Neural progenitor cell (in vitro differentiated cells): ENCODE data around the gene PLA2G5.

Experiments used
- CTCF ChIP-seq: fragments of 200-600 bp; sonication (generic); IDR thresholded peaks from 2 replicates; pipeline ENCODE4 v1.5.1; 2017; ENCODE audit warnings: antibody characterized with exemption, mild to moderate bottlenecking
- EZH2 ChIP-seq: fragments of 200-600 bp; sonication (generic); IDR thresholded peaks from 2 replicates; pipeline ENCODE4 v1.6.1; 2017; ENCODE audit warnings: antibody characterized with exemption, mild to moderate bottlenecking, moderate library complexity

GRCh38 chr1:20095564-20096434 is 25.8 kb downstream of the PLA2G5 start:
- TF ChIP-seq EZH2 (no peak), CTCF (no peak)
